K562 (cell line): ENCODE measurements around the gene ADPRHL1.

ENCODE experiments used
- ELF2 ChIP-seq: fragments of 250-450 bp; sonication (Bioruptor Pico); IDR thresholded peaks from 2 replicates; pipeline ENCODE4 v1.5.0; 2021; ENCODE audit warnings: mild to moderate bottlenecking
- EP300 ChIP-seq: IDR thresholded peaks from 2 replicates; pipeline ENCODE4 v1.6.1; 2012; ENCODE audit warnings: low read length, improper control_type of control experiment
- EZH2 ChIP-seq: IDR thresholded peaks from 2 replicates; pipeline ENCODE4 v1.6.1; 2012; ENCODE audit warnings: low read depth, mild to moderate bottlenecking, inconsistent platforms, low read length, borderline replicate concordance
- GTF2A2 ChIP-seq: IDR thresholded peaks from 2 replicates; pipeline ENCODE4 v1.6.1; 2016; ENCODE audit warnings: mild to moderate bottlenecking, missing genetic modification characterization, missing compliant biosample characterization
- HDAC1 ChIP-seq, 2 experiments: fragments of 450-650 bp; IDR thresholded peaks; 2 replicates each; pipeline ENCODE4 v1.6.1; 2016 to 2017; ENCODE audit warnings: inconsistent platforms in 1 of 2, mild to moderate bottlenecking in 1 of 2, moderate library complexity in 1 of 2
- JUN ChIP-seq, 2 experiments: sonication (generic) in 1 of 2; formaldehyde crosslinking in 1 of 2; IDR thresholded peaks; 2 replicates each; pipeline versions ENCODE4 v1.6.1 to v1.8.0; 2012 to 2022; ENCODE audit warnings: borderline replicate concordance in 2 of 2, mild to moderate bottlenecking in 2 of 2, improper control_type of control experiment in 1 of 2, low read depth in 1 of 2, low read length in 1 of 2, missing genetic modification reagents in 1 of 2
- KDM1A ChIP-seq, 2 experiments: fragments of 450-650 bp; IDR thresholded peaks; 2 replicates each; pipeline ENCODE4 v1.6.1; 2016; ENCODE audit warnings: mild to moderate bottlenecking in 2 of 2
- MAZ ChIP-seq, 2 experiments: fragments of 450-650 bp in 1 of 2; sonication (generic) in 1 of 2; formaldehyde crosslinking; IDR thresholded peaks in 1 of 2; conservative IDR thresholded peaks in 1 of 2; 2 replicates each; pipeline versions ENCODE4 v1.4.0 to v1.5.0; 2020; ENCODE audit warnings: mild to moderate bottlenecking in 1 of 2, missing genetic modification reagents in 1 of 2
- NFIC ChIP-seq: fragments of 450-650 bp; IDR thresholded peaks from 2 replicates; pipeline ENCODE4 v1.6.1; 2017; ENCODE audit warnings: mild to moderate bottlenecking, inconsistent platforms
- NR2F6 ChIP-seq: fragments of 450-650 bp; formaldehyde crosslinking; IDR thresholded peaks from 2 replicates; pipeline ENCODE4 v1.4.0; 2020; ENCODE audit warnings: mild to moderate bottlenecking
- POLR2A ChIP-seq: fragments of 450-650 bp; conservative IDR thresholded peaks from 2 replicates; pipeline ENCODE4 v1.6.1; 2016
- PTRF ChIP-seq: fragments of 450-650 bp; IDR thresholded peaks from 2 replicates; pipeline ENCODE4 v1.6.1; 2016; ENCODE audit warnings: mild to moderate bottlenecking, missing genetic modification characterization, missing compliant biosample characterization
- XRCC3 ChIP-seq: fragments of 450-650 bp; IDR thresholded peaks from 2 replicates; pipeline ENCODE4 v1.6.1; 2017; ENCODE audit warnings: mild to moderate bottlenecking, moderate library complexity
- TF ChIP-seq, protein P1 (sequence below): fragments of 250-450 bp; sonication (Bioruptor Pico); IDR thresholded peaks from 2 replicates; pipeline ENCODE4 v1.4.0; 2020; ENCODE audit warnings: mild to moderate bottlenecking, moderate library complexity

DNA sequence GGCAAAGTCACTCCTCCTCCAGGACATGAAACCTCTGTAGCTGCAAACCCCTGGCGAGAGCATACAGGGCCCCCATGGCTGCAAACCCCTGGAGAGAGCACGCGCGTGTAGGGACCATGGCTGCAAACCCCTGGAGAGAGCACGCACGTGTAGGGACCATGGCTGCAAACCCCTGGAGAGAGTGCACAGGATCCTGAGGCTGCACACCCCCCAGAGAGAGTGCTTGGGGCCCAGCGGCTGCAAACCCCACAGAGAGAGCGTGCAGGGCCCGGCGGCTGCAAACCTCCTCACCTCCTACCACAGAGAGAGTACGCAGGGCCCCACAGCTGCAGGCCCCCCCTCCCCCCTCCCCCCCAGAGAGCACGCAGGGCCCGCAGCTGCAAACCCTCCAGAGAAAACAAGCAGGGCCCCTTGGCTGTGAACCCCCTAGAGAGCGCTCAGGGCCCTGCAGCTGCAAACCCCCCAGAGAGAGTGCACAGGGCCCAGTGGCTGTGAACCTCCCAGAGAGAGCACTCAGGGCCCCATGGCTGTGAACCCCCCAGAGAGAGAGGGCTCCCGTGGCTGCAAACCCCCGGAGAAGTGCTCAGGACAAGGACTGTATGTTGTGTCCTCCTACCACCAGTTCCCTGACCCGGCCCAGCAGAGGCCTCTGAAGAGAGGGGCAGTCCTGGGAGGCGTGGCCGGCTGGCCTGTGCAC, 7.3 kb downstream of the ADPRHL1 start:
- TF ChIP-seq NFIC (no peak), ELF2 (no peak), EZH2 (no peak), EP300 (no peak), GTF2A2 (no peak), POLR2A (no peak), KDM1A (IDR thresholded peaks at IDR 0.05) (no peak), NR2F6 (CRISPR knock-in tag) (no peak), JUN (IDR thresholded peaks at IDR 0.05; ENCODE audit: borderline replicate concordance, low read depth, low read length) (no peak), JUN (CRISPR knock-in tag; IDR thresholded peaks at IDR 0.05; ENCODE audit: borderline replicate concordance) (no peak), PTRF (tag) (no peak), MAZ (CRISPR knock-in tag; conservative IDR thresholded peaks at IDR 0.05 in 1 of 2, IDR thresholded peaks at IDR 0.05 in 1 of 2) (no peak), HDAC1 (IDR thresholded peaks at IDR 0.05) (no peak), XRCC3 (no peak)
- TF ChIP-seq, protein P1, sequence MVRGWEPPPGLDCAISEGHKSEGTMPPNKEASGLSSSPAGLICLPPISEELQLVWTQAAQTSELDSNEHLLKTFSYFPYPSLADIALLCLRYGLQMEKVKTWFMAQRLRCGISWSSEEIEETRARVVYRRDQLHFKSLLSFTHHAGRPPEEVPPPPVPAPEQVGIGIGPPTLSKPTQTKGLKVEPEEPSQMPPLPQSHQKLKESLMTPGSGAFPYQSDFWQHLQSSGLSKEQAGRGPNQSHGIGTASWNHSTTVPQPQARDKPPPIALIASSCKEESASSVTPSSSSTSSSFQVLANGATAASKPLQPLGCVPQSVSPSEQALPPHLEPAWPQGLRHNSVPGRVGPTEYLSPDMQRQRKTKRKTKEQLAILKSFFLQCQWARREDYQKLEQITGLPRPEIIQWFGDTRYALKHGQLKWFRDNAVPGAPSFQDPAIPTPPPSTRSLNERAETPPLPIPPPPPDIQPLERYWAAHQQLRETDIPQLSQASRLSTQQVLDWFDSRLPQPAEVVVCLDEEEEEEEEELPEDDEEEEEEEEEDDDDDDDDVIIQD (CRISPR knock-in tag) = no peak
